Measurements from ENCODE around the gene CRMP1.

The CRMP1 gene

GRCh38 chr4:5893591-5893990 lies 705 bp upstream of the CRMP1 start:
- H3K9ac ChIP-seq (ENCODE audit: low read length), result no peak overlapping the region
- no peaks in the 10 kb centered on the region for H3K9me3 ChIP-seq (ENCODE audit: control insufficient read depth, low read length)
- H3K27me3 ChIP-seq (ENCODE audit: control insufficient read depth, insufficient read depth, low read length), result peaks cover 60% of the 10 kb centered on the region
- no peaks in the 10 kb centered on the region for H3K4me1 ChIP-seq (ENCODE audit: control insufficient read depth, insufficient read depth, low read length)
- no peaks in the 10 kb centered on the region for H3K36me3 ChIP-seq (ENCODE audit: control insufficient read depth, insufficient read depth, low read length)
- no peak overlapping the region for H3K4me3 ChIP-seq (ENCODE audit: low read length)

- Histone ChIP-seq H3K4me1 (ENCODE audit: control insufficient read depth, insufficient read depth, low read length) (no peaks in the 10 kb centered on the region), H3K36me3 (ENCODE audit: control insufficient read depth, insufficient read depth, low read length) (no peaks in the 10 kb centered on the region), H3K4me3 (ENCODE audit: low read length) (no peak overlapping the region), H3K27me3 (ENCODE audit: control insufficient read depth, insufficient read depth, low read length) (peaks cover 68% of the 10 kb centered on the region), H3K9ac (ENCODE audit: low read length) (no peak overlapping the region), H3K9me3 (ENCODE audit: control insufficient read depth, low read length) (no peaks in the 10 kb centered on the region)
Observed at GRCh38 chr4:5892323-5893003, 423 bp downstream of the CRMP1 start.

DNA sequence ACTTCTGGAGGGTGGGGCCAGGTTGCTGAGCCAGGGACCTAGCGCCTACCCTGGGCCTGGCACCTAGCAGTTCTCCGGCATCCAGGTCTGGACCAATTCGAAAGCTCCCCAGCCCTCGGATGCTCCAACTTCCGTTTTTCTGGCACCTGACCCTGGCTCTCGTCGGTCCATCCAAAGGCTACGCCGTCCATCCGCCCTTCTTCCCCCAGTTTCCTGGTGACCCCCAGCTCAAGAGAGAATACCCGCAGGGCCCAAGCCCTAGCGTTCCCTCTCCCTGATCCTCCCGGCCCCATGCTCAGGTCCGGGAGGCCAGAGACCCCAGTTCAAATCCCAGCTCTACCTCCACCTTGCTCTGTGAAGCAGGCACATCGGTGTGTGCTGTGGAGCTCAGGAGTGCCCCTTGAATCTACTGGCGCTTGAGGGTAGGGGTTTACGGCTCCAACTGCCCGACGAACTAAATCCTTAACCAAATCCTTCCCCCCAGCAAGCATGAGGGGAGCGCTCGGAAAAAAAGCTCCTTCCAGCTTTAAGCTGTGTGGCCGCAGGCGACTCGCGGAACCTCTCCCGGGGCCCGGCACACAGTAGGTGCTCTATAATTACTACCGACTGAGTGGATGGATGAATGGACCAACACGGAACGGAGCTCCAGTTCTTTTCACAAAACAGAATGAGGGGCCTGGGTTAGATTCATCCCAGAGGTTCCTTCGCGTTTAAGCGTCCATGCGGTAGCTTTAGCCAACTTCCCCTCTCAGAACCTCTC lies 1.1 kb downstream of the CRMP1 start:
- H3K4me1 ChIP-seq (ENCODE audit: control insufficient read depth, insufficient read depth, low read length), result no peaks in the 10 kb centered on the region
- H3K27me3 ChIP-seq (ENCODE audit: control insufficient read depth, insufficient read depth, low read length), result peaks cover 76% of the 10 kb centered on the region
- no peak overlapping the region for H3K4me3 ChIP-seq (ENCODE audit: low read length)
- no peaks in the 10 kb centered on the region for H3K9me3 ChIP-seq (ENCODE audit: control insufficient read depth, low read length)
- no peak overlapping the region for H3K9ac ChIP-seq (ENCODE audit: low read length)
- H3K36me3 ChIP-seq (ENCODE audit: control insufficient read depth, insufficient read depth, low read length), result no peaks in the 10 kb centered on the region

DNA sequence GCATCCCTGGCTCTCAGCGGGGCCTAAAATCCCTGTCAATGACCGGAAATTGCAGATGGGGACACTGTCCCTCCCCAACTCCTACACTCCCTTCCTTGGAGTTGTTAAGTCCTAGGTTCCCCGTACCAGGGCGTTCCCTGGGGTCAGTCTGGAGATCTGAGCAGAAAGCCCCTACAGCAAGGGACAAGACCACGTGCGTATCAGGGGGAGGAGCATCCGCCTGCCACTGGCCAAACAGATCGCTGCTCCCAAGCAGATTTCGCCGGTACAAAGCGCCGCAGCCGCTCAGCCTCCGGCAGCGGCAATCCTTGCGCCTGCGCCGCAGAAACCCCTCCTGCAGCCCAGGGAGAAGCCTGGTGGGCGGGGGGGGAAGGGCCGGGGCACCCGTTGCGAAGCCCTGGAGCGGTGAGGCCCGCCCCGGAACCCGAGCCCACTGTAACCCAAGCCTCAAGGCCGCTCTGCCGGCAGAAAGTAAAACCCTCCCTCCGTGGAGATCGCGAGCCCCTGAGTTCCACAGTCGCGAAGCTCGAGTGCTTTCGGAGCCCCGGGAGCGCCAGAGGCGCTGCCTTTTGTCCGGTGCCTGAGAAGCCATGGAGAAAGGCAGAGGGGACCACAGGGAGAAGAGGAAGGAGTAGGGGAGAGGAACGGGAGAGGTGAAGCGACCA lies 2.7 kb downstream of the CRMP1 start:
- H3K9ac ChIP-seq (ENCODE audit: low read length), result no peak overlapping the region
- H3K27me3 ChIP-seq (ENCODE audit: control insufficient read depth, insufficient read depth, low read length), result peaks cover 75% of the 10 kb centered on the region
- no peaks in the 10 kb centered on the region for H3K9me3 ChIP-seq (ENCODE audit: control insufficient read depth, low read length)
- no peaks in the 10 kb centered on the region for H3K4me1 ChIP-seq (ENCODE audit: control insufficient read depth, insufficient read depth, low read length)
- no peaks in the 10 kb centered on the region for H3K36me3 ChIP-seq (ENCODE audit: control insufficient read depth, insufficient read depth, low read length)
- H3K4me3 ChIP-seq (ENCODE audit: low read length), result no peak overlapping the region

GRCh38 chr4:5889002-5889696 lies 3.7 kb downstream of the CRMP1 start:
- Histone ChIP-seq H3K4me1 (ENCODE audit: control insufficient read depth, insufficient read depth, low read length) (no peaks in the 10 kb centered on the region), H3K27me3 (ENCODE audit: control insufficient read depth, insufficient read depth, low read length) (peaks cover 70% of the 10 kb centered on the region), H3K9ac (ENCODE audit: low read length) (peak overlapping the region; percentile 28), H3K4me3 (ENCODE audit: low read length) (no peak overlapping the region), H3K36me3 (ENCODE audit: control insufficient read depth, insufficient read depth, low read length) (no peaks in the 10 kb centered on the region), H3K9me3 (ENCODE audit: control insufficient read depth, low read length) (no peaks in the 10 kb centered on the region)

DNA sequence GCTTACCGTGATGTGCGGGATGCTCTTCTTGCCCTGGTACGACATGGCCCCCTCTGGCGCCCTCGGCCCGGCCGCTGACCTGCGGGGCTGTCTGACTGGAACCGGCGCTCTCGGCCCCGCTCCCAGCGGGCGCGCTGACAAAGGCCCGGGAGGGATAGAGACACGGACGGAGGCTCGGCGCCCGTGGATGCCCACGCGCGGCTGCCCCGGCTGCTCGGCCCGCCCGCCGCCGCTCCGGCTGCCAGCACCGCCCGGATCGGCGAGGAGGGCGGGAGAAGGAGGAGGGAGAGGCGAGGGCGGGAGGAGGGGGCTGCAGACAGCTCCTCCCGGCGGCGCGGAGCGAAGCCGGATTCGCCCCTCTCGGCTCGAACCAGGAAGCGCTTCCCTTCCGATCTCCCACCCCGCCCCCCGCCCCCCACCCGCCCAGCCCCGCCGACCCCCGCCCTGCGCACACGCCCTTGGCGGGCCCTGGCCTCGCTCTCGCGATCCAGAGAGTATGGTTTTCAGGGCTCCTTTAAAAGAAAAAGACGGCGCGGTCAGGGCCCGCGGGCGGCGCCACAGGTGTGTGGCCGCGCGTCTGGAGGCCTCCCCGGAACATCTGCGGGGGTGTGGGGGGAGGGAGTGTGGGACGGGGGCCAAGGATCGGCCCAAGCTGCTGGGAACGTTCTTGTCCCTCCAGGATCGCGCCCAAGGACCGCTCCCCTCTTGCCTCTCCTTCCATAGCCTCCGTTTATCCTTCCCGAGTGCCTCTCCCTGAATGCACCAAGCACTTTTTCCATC lies 4.5 kb downstream of the CRMP1 start:
- no peak overlapping the region for H3K4me3 ChIP-seq (ENCODE audit: low read length)
- no peaks in the 10 kb centered on the region for H3K36me3 ChIP-seq (ENCODE audit: control insufficient read depth, insufficient read depth, low read length)
- H3K27me3 ChIP-seq (ENCODE audit: control insufficient read depth, insufficient read depth, low read length), result peaks cover 62% of the 10 kb centered on the region
- H3K9ac ChIP-seq (ENCODE audit: low read length), result peak overlapping the region; percentile 28
- no peaks in the 10 kb centered on the region for H3K9me3 ChIP-seq (ENCODE audit: control insufficient read depth, low read length)
- H3K4me1 ChIP-seq (ENCODE audit: control insufficient read depth, insufficient read depth, low read length), result no peaks in the 10 kb centered on the region

DNA sequence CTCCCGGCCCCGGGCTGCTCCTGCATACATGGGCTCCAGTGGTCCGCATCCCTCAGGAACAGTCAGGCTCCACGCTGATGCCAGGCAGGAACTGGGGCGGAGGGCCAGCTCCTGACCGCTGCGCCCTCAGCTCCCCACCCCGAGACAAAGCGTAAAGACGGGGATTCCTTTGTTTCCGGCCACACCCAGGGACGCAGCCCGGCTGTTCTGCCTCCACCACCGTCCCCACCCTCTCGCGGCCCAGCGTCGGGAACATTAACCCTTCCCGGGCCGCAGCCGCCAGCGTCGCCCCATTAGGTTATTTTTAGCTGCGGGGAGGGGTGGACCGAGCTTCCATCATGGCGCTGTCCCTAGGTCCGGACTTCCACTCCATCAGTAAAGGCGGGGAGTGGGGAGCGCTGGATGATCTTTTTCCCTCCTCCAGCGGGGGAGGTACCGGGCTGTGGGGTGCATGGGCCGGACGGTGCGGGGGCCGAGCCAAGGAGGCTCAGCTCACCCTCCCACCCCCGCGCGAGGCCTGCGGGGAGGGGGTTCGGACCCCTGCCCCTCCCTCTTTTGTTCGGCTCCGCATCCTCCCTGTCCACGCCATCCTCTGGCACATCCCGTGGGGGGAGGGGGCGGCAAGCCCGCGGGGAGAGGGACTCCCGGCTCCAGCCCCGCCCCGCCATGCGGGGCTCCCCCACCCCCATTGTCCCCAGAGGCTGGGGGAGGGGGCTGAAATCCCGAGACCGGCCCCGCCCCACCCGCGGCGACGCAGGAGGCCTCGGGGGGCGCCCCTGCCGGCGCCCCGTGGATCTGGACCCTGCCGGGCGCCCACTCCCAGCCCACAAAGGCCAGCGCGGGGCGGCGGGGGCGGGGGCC lies 5.3 kb downstream of the CRMP1 start:
- Histone ChIP-seq H3K27me3 (ENCODE audit: control insufficient read depth, insufficient read depth, low read length) (peaks cover 59% of the 10 kb centered on the region), H3K9ac (ENCODE audit: low read length) (peak overlapping the region; percentile 17), H3K36me3 (ENCODE audit: control insufficient read depth, insufficient read depth, low read length) (no peaks in the 10 kb centered on the region), H3K4me1 (ENCODE audit: control insufficient read depth, insufficient read depth, low read length) (no peaks in the 10 kb centered on the region), H3K9me3 (ENCODE audit: control insufficient read depth, low read length) (no peaks in the 10 kb centered on the region), H3K4me3 (ENCODE audit: low read length) (peak overlapping the region; percentile 31)

DNA sequence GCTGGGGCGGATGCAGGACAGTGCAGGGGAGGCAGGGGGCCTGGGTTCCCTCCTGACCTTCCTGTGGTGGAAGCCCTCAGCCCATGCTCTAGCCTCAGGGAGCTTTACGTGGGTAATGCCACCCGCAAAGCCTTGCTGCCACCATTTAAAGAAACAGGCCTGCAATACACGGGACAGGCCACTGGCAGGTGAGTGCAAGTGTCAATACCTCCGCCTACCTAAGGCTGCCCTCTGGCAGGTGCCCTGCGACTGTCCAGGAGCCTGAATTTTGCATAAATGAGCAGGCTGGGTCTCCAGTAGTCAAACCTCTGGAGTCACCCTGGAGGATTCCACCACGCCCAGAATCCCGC lies 5.9 kb downstream of the CRMP1 start:
- Histone ChIP-seq H3K9me3 (ENCODE audit: control insufficient read depth, low read length) (no peaks in the 10 kb centered on the region), H3K4me1 (ENCODE audit: control insufficient read depth, insufficient read depth, low read length) (no peaks in the 10 kb centered on the region), H3K36me3 (ENCODE audit: control insufficient read depth, insufficient read depth, low read length) (no peaks in the 10 kb centered on the region), H3K27me3 (ENCODE audit: control insufficient read depth, insufficient read depth, low read length) (peaks cover 55% of the 10 kb centered on the region), H3K4me3 (ENCODE audit: low read length) (peak overlapping the region; percentile 31), H3K9ac (ENCODE audit: low read length) (no peak overlapping the region)

DNA sequence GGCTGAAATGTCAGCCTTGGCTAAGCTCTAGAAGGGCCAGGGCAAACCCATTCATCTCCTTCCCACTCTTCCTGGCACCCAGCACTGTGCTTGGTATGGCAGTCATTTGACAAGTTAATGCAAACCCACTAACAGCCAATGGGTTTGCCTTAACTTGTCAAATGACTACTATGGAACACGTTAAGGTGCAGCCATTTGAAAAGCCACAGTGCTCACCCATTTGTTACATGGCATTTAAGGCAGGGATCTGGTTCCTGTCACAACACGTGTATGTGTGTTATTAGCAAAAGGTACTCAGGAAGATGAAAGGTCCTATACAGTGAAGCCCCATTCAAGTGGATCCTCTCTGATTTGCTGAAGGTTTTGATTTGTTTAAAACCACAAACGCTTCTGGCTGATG lies 7.2 kb downstream of the CRMP1 start:
- Histone ChIP-seq H3K36me3 (ENCODE audit: control insufficient read depth, insufficient read depth, low read length) (no peaks in the 10 kb centered on the region), H3K27me3 (ENCODE audit: control insufficient read depth, insufficient read depth, low read length) (peaks cover 43% of the 10 kb centered on the region), H3K4me3 (ENCODE audit: low read length) (no peak overlapping the region), H3K9ac (ENCODE audit: low read length) (no peak overlapping the region), H3K9me3 (ENCODE audit: control insufficient read depth, low read length) (no peaks in the 10 kb centered on the region), H3K4me1 (ENCODE audit: control insufficient read depth, insufficient read depth, low read length) (no peaks in the 10 kb centered on the region)

DNA sequence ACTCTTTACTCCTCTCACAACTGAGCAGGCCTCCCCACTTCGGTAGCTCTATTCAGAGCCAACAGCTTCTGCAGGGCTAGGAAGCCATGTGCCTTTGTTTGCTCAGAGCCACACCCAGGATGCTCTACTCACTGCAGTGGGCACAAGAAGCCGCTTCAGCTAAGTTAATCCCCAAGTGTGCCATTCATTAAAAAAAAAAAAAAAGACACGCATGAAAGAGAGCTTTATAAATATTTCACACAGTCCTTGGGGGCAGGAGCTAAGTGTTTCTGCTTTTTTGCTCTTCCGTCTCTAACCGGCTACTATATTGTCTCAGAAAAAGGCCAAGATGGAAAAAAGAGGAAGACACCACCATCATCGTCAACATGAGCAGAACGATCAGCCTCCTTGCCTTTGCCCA lies 8.1 kb downstream of the CRMP1 start:
- Histone ChIP-seq H3K9me3 (ENCODE audit: control insufficient read depth, low read length) (no peaks in the 10 kb centered on the region), H3K27me3 (ENCODE audit: control insufficient read depth, insufficient read depth, low read length) (peaks cover 33% of the 10 kb centered on the region), H3K36me3 (ENCODE audit: control insufficient read depth, insufficient read depth, low read length) (no peaks in the 10 kb centered on the region), H3K4me1 (ENCODE audit: control insufficient read depth, insufficient read depth, low read length) (no peaks in the 10 kb centered on the region), H3K9ac (ENCODE audit: low read length) (no peak overlapping the region), H3K4me3 (ENCODE audit: low read length) (no peak overlapping the region)

DNA sequence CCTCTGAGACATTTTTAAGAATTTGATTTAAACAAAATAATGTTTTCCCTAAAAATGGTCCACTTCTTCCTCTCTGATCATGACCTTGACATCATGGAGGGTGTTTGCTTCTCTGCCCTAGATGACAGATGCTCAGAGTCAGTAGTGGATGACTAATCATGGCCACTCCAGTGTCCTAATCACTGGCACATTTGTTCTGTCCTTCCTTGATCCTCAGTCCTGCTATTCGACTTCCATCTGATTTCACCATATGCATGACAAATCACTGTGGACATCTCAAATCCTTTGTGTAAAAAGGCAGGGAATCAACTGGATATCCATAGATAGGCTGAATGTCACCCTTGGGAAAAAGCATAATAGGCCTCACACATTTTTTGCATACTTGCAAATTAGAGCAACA lies 9.0 kb downstream of the CRMP1 start:
- no peaks in the 10 kb centered on the region for H3K9me3 ChIP-seq (ENCODE audit: control insufficient read depth, low read length)
- no peak overlapping the region for H3K4me3 ChIP-seq (ENCODE audit: low read length)
- no peak overlapping the region for H3K9ac ChIP-seq (ENCODE audit: low read length)
- no peaks in the 10 kb centered on the region for H3K36me3 ChIP-seq (ENCODE audit: control insufficient read depth, insufficient read depth, low read length)
- H3K27me3 ChIP-seq (ENCODE audit: control insufficient read depth, insufficient read depth, low read length), result peaks cover 24% of the 10 kb centered on the region
- H3K4me1 ChIP-seq (ENCODE audit: control insufficient read depth, insufficient read depth, low read length), result no peaks in the 10 kb centered on the region
